PC-3 (cell line): ENCODE data around the gene PINLYP. TPM values are rescaled to one million over a fixed set of nuclear protein-coding genes. Genes with fewer than 3 reads are reported as not detected.

Experiments used
- ATAC-seq: fragments of 200-7000 bp; cut with Tn5 transposase; 2 replicates; pipeline ENCODE4 v1.9.1; 2020; ENCODE audit warnings: mild to moderate bottlenecking, moderate library complexity
- BruUV-seq: library from RNA; stranded (reverse); fragments of 400-500 nt; replicated peaks from 2 replicates; lab custom pipeline; 2021; lab: Mats Ljungman, UMichigan
- CTCF ChIA-PET: fragments of 300-600 bp; sonication (Branson Sonifier 250); formaldehyde crosslinking; loops from one replicate; lab custom pipeline; 2022; ENCODE audit warnings: antibody characterized with exemption; lab: Charles Lee
- POLR2A ChIA-PET: fragments of 300-600 bp; sonication (Branson Sonifier 250); formaldehyde crosslinking; loops from one replicate; lab custom pipeline; 2022; ENCODE audit warnings: antibody characterized with exemption; ENCODE audit not compliant: unreplicated experiment; lab: Charles Lee
- DNase-seq: peaks from one replicate; pipeline ENCODE4 v3.0.0-alpha.2; 2015
- H2AFZ ChIP-seq: fragments of 300-600 bp; sonication (generic); 2 replicates; pipeline ENCODE4 v1.6.0; 2016; ENCODE audit warnings: antibody characterized with exemption, low read length
- H3F3A ChIP-seq: fragments of 300-600 bp; sonication (generic); one replicate; pipeline ENCODE4 v1.6.0; 2017; ENCODE audit warnings: antibody characterized with exemption, low read length, control low read depth, mild to moderate bottlenecking; ENCODE audit not compliant: unreplicated experiment
- H3K27ac ChIP-seq: fragments of 300-600 bp; sonication (generic); 2 replicates; pipeline ENCODE4 v1.5.1; 2016; ENCODE audit warnings: mild to moderate bottlenecking, low read length
- H3K27me3 ChIP-seq: fragments of 300-600 bp; sonication (generic); 2 replicates; pipeline ENCODE4 v1.6.1; 2016; ENCODE audit warnings: low read length, mixed read lengths
- H3K36me3 ChIP-seq: fragments of 300-600 bp; sonication (generic); 2 replicates; pipeline ENCODE4 v1.6.1; 2016; ENCODE audit warnings: low read depth, mixed run types, low read length, mixed read lengths
- H3K4me1 ChIP-seq: fragments of 300-600 bp; sonication (generic); 2 replicates; pipeline ENCODE4 v1.5.1; 2016; ENCODE audit warnings: low read length; ENCODE audit not compliant: insufficient read depth
- H3K4me2 ChIP-seq: fragments of 300-600 bp; sonication (generic); 2 replicates; pipeline ENCODE4 v1.6.0; 2016; ENCODE audit warnings: low read length
- H3K4me3 ChIP-seq: fragments of 300-600 bp; sonication (generic); 2 replicates; pipeline ENCODE4 v1.5.1; 2016; ENCODE audit warnings: mild to moderate bottlenecking, low read length, mixed read lengths
- H3K79me2 ChIP-seq: fragments of 300-600 bp; sonication (generic); 2 replicates; pipeline ENCODE4 v1.6.1; 2017; ENCODE audit warnings: low read length, mixed read lengths
- H3K9ac ChIP-seq: fragments of 300-600 bp; sonication (generic); 2 replicates; pipeline ENCODE4 v1.6.0; 2016; ENCODE audit warnings: mild to moderate bottlenecking, low read length
- H3K9me2 ChIP-seq: fragments of 300-600 bp; sonication (generic); replicated peaks from 2 replicates; pipeline ENCODE4 v1.6.1; 2016; ENCODE audit warnings: mixed run types, low read length, mixed read lengths
- H3K9me3 ChIP-seq: fragments of 300-600 bp; sonication (generic); 2 replicates; pipeline ENCODE4 v1.6.1; 2016; ENCODE audit warnings: low read length, mixed read lengths
- H4K20me1 ChIP-seq: fragments of 300-600 bp; sonication (generic); 2 replicates; pipeline ENCODE4 v1.6.1; 2016; ENCODE audit warnings: low read length, mixed read lengths
- CTCF ChIP-seq: fragments of 300-600 bp; sonication (generic); conservative IDR thresholded peaks from 2 replicates; pipeline ENCODE4 v1.5.1; 2017; ENCODE audit warnings: antibody characterized with exemption, low read depth, mild to moderate bottlenecking, low read length
- EZH2 ChIP-seq: fragments of 300-600 bp; sonication (generic); IDR thresholded peaks from one replicate; pipeline ENCODE4 v1.6.1; 2017; ENCODE audit warnings: antibody characterized with exemption, mild to moderate bottlenecking, low read length; ENCODE audit not compliant: unreplicated experiment
- EZH2phosphoT487 ChIP-seq: fragments of 300-600 bp; sonication (generic); IDR thresholded peaks from 2 replicates; pipeline ENCODE4 v1.6.1; 2018; ENCODE audit warnings: mild to moderate bottlenecking, antibody characterized with exemption, low read length, borderline replicate concordance
- intact Hi-C: fragments of 100-400 bp; cut with micrococcal nuclease; formaldehyde crosslinking; loops from 2 replicates; pipeline ENCODE4 v1.9.0; 2023
- total RNA-seq: library from RNA; depleted of rRNA; stranded (reverse); fragments of >200 nt; gene quantifications from 2 replicates; pipeline ENCODE4 v1.2.3, GENCODE V29; 2014

The PINLYP gene
- total RNA-seq, 1 experiment from 2014 or later, result 0.18 TPM

GRCh38 chr19:43552616-43553015 is 23.0 kb upstream of the PINLYP start:
- Histone ChIP-seq H3K79me2 (no peaks in the 10 kb centered on the region), H3K9ac (no peak overlapping the region)
- POLR2A ChIA-PET, result no interaction called here

GRCh38 chr19:43553656-43554055 is 21.9 kb upstream of the PINLYP start:
- Histone ChIP-seq H4K20me1 (no peaks in the 10 kb centered on the region), H3K79me2 (no peaks in the 10 kb centered on the region), H3K9ac (no peak overlapping the region), H2AFZ (no peak overlapping the region), H3K4me2 (no peak overlapping the region), H3K27me3 (no peaks in the 10 kb centered on the region), H3K9me2 (no peaks in the 10 kb centered on the region), H3K4me3 (no peak overlapping the region), H3K27ac (no peak overlapping the region), H3K4me1 (no peaks in the 10 kb centered on the region), H3F3A (no peaks in the 10 kb centered on the region), H3K36me3 (no peaks in the 10 kb centered on the region), H3K9me3 (no peaks in the 10 kb centered on the region)
- DNase-seq (no peak), ATAC-seq (no peak)
- POLR2A ChIA-PET, result no interaction called here
- TF ChIP-seq CTCF (no peak), EZH2phosphoT487 (no peak), EZH2 (no peak)
- CTCF ChIA-PET, result no interaction called here
- intact Hi-C loops, result no loop called here
- no TSS peak for BruUV-seq

More at GRCh38 chr19:43552616-43553015, 23.0 kb upstream of the PINLYP start:
- Histone ChIP-seq H3K4me1 (no peaks in the 10 kb centered on the region), H3F3A (no peaks in the 10 kb centered on the region), H3K36me3 (no peaks in the 10 kb centered on the region), H3K9me2 (no peaks in the 10 kb centered on the region), H4K20me1 (no peaks in the 10 kb centered on the region), H3K27ac (no peak overlapping the region), H3K4me3 (no peak overlapping the region), H2AFZ (no peak overlapping the region), H3K27me3 (no peaks in the 10 kb centered on the region), H3K9me3 (no peaks in the 10 kb centered on the region), H3K4me2 (no peak overlapping the region)
- CTCF ChIA-PET, result no interaction called here
- ATAC-seq (no peak), DNase-seq (no peak)
- intact Hi-C loops, result no loop called here
- TF ChIP-seq CTCF (no peak), EZH2phosphoT487 (no peak), EZH2 (no peak)
- no TSS peak for BruUV-seq

GRCh38 chr19:43554317-43554895 is 21.2 kb upstream of the PINLYP start:
- no TSS peak for BruUV-seq
- Histone ChIP-seq H3K4me2 (no peak overlapping the region), H3K27ac (no peak overlapping the region), H3K9ac (no peak overlapping the region), H3K9me3 (no peaks in the 10 kb centered on the region), H3K4me3 (no peak overlapping the region), H3K79me2 (no peaks in the 10 kb centered on the region), H2AFZ (no peak overlapping the region), H3F3A (no peaks in the 10 kb centered on the region), H3K27me3 (no peaks in the 10 kb centered on the region), H4K20me1 (no peaks in the 10 kb centered on the region), H3K9me2 (no peaks in the 10 kb centered on the region), H3K4me1 (no peaks in the 10 kb centered on the region), H3K36me3 (no peaks in the 10 kb centered on the region)
- ChIA-PET POLR2A (no interaction called here), CTCF (interaction anchor here (0.6 to 1.1 kb wide), 4 partner anchors 21 to 112 kb away, joined by 3 to 8 read pairs (median 8); partner anchors contain the start of gene ZNF575)
- ATAC-seq (no peak), DNase-seq (no peak)
- intact Hi-C loops, result no loop called here
- TF ChIP-seq CTCF (no peak), EZH2phosphoT487 (no peak), EZH2 (no peak)
